Tibial nerve (tissue), 3 donors: Measurements from ENCODE around the gene TBRG4.

ENCODE experiments used
- CTCF ChIP-seq, 5 experiments: fragments of 200-600 bp in 3 of 5; fragments of 450-650 bp in 2 of 5; sonication (generic) in 3 of 5; IDR thresholded peaks; one replicate each; pipeline ENCODE4 v1.5.1; 2016 to 2019; ENCODE audit warnings: antibody characterized with exemption in 5 of 5, mild to moderate bottlenecking in 3 of 5, moderate library complexity in 2 of 5
- POLR2A ChIP-seq, 2 donors: fragments of 450-650 bp; IDR thresholded peaks; one replicate each; pipeline ENCODE4 v1.6.1; 2017; ENCODE audit warnings: antibody characterized with exemption in 2 of 2, mild to moderate bottlenecking in 2 of 2, moderate library complexity in 2 of 2

DNA sequence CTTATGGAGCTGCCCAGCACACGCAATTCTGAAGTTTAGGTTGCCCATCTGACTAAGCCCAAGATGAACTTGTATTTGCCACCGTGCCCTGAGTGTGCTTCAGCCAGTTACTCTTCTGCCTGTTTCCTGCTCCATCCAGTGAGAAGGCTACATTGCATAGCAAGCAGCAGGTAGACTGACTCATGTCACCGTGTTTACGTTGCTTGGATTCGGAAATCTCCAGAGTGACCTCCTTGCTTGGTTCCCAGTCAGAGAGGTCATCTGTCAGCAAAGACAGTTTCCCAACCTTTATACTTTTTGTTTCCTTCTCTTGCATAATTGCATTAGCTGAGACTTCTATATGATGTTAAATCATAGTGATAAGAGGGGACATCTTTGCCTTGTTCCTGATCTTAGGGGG is 53.6 kb downstream of the TBRG4 start:
- TF ChIP-seq CTCF (IDR thresholded peaks at IDR 0.05) = no peak
- TF ChIP-seq POLR2A (IDR thresholded peaks at IDR 0.05) = no peak
